Measurements from ENCODE around the gene URGCP.

- TF ChIP-seq CTCF (conservative IDR thresholded peaks at IDR 0.05 in 1 of 2, IDR thresholded peaks at IDR 0.05 in 1 of 2; ENCODE audit: low read depth in 1 of 2, low read length in 2 of 2) (no peak), EZH2 (IDR thresholded peaks at IDR 0.05; ENCODE audit: low read length, missing control alignments) (no peak)
Observed at GRCh38 chr7:43937444-43937843, 31.0 kb upstream of the URGCP start.
